IMR-90 (cell line): ENCODE results near the gene SRI. TPM values are rescaled to one million over a fixed set of nuclear protein-coding genes. Genes with fewer than 3 reads are reported as not detected.

ENCODE experiments used
- ATAC-seq: fragments of 200-7000 bp; cut with Tn5 transposase; 2 replicates; pipeline ENCODE4 v1.9.1; 2020; ENCODE audit warnings: low read depth, mild to moderate bottlenecking, moderate library complexity
- BruUV-seq: library from RNA; stranded (reverse); fragments of 400-500 nt; replicated peaks from 2 replicates; lab custom pipeline; 2021; lab: Mats Ljungman, UMichigan
- CTCF ChIA-PET: fragments of 300-600 bp; formaldehyde crosslinking; extraction: SDS; loops from one replicate; lab custom pipeline; 2021; ENCODE audit warnings: antibody characterized with exemption; lab: Yijun Ruan, JAX
- POLR2A ChIA-PET: fragments of 300-600 bp; sonication (Branson Sonifier 250); formaldehyde crosslinking; loops from one replicate; lab custom pipeline; 2022; ENCODE audit warnings: antibody characterized with exemption; ENCODE audit not compliant: unreplicated experiment; lab: Charles Lee
- DNase-seq: peaks from one replicate; pipeline ENCODE4 v3.0.0; 2013
- H2AFZ ChIP-seq: replicated peaks from 2 replicates; pipeline ENCODE3; 2013; ENCODE audit warnings: low read length, mild to moderate bottlenecking; ENCODE audit not compliant: poor library complexity
- H2AK5ac ChIP-seq: 2 replicates; pipeline ENCODE4 v1.6.1; 2013; ENCODE audit warnings: low read depth, low read length, inconsistent platforms
- H2AK9ac ChIP-seq: replicated peaks from 2 replicates; pipeline ENCODE3; 2013; ENCODE audit warnings: mild to moderate bottlenecking, low read depth, low read length, moderate library complexity; ENCODE audit not compliant: poor library complexity
- H2BK120ac ChIP-seq: 2 replicates; pipeline ENCODE4 v1.6.1; 2013; ENCODE audit warnings: low read depth, low read length, inconsistent platforms
- H2BK15ac ChIP-seq: 3 replicates; pipeline ENCODE4 v1.6.1; 2013; ENCODE audit warnings: low read depth, low read length, inconsistent platforms
- H2BK20ac ChIP-seq: 2 replicates; pipeline ENCODE4 v1.6.1; 2013; ENCODE audit warnings: low read depth, mild to moderate bottlenecking, inconsistent platforms, low read length, moderate library complexity
- H2BK5ac ChIP-seq: 2 replicates; pipeline ENCODE4 v1.6.1; 2013; ENCODE audit warnings: mild to moderate bottlenecking, low read depth, low read length, inconsistent platforms; ENCODE audit not compliant: poor library complexity, severe bottlenecking
- H3K14ac ChIP-seq: replicated peaks from 2 replicates; pipeline ENCODE4 v1.6.1; 2013; ENCODE audit warnings: low read depth, low read length, inconsistent platforms
- H3K18ac ChIP-seq: 2 replicates; pipeline ENCODE4 v1.6.1; 2013; ENCODE audit warnings: low read depth, low read length, control low read depth
- H3K23ac ChIP-seq: 2 replicates; pipeline ENCODE4 v1.6.1; 2013; ENCODE audit warnings: low read depth, low read length, inconsistent platforms
- H3K27ac ChIP-seq: 2 replicates; pipeline ENCODE4 v1.5.1; 2013; ENCODE audit warnings: mild to moderate bottlenecking, control low read depth, low read length; ENCODE audit not compliant: insufficient read depth
- H3K27me3 ChIP-seq: 2 replicates; pipeline ENCODE4 v1.6.1; 2013; ENCODE audit warnings: low read length; ENCODE audit not compliant: control insufficient read depth, insufficient read depth
- H3K36me3 ChIP-seq: 2 replicates; pipeline ENCODE4 v1.6.1; 2013; ENCODE audit warnings: low read length, mixed read lengths; ENCODE audit not compliant: control insufficient read depth, insufficient read depth
- H3K4ac ChIP-seq: 2 replicates; pipeline ENCODE4 v1.6.1; 2013; ENCODE audit warnings: low read depth, low read length, inconsistent platforms
- H3K4me1 ChIP-seq: 2 replicates; pipeline ENCODE4 v1.6.1; 2013; ENCODE audit warnings: low read length, mixed read lengths; ENCODE audit not compliant: control insufficient read depth, insufficient read depth
- H3K4me2 ChIP-seq: 2 replicates; pipeline ENCODE4 v1.6.1; 2013; ENCODE audit warnings: low read depth, mild to moderate bottlenecking, control low read depth, low read length, moderate library complexity
- H3K4me3 ChIP-seq: 2 replicates; pipeline ENCODE4 v1.5.1; 2013; ENCODE audit warnings: low read depth, mild to moderate bottlenecking, control low read depth, low read length, moderate library complexity; ENCODE audit not compliant: insufficient read depth
- H3K56ac ChIP-seq: 2 replicates; pipeline ENCODE4 v1.6.1; 2013; ENCODE audit warnings: low read length, inconsistent platforms; ENCODE audit not compliant: insufficient read depth; ENCODE audit errors: extremely low read depth
- H3K79me1 ChIP-seq, 2 experiments: 2 replicates each; pipeline ENCODE4 v1.6.1; 2013; ENCODE audit warnings: low read length in 2 of 2, inconsistent platforms in 1 of 2, low read depth in 1 of 2
- H3K9ac ChIP-seq: 2 replicates; pipeline ENCODE4 v1.6.1; 2013; ENCODE audit warnings: low read depth, low read length, control low read depth
- H3K9me1 ChIP-seq: 2 replicates; pipeline ENCODE4 v1.6.1; 2013; ENCODE audit warnings: low read length, inconsistent platforms; ENCODE audit not compliant: insufficient read depth
- H3K9me3 ChIP-seq: 2 replicates; pipeline ENCODE4 v1.6.1; 2013; ENCODE audit warnings: low read length; ENCODE audit not compliant: control insufficient read depth, insufficient read depth
- H4K20me1 ChIP-seq: 2 replicates; pipeline ENCODE4 v1.6.1; 2013; ENCODE audit warnings: low read length, inconsistent platforms; ENCODE audit not compliant: insufficient read depth
- H4K5ac ChIP-seq: 2 replicates; pipeline ENCODE4 v1.6.1; 2013; ENCODE audit warnings: mild to moderate bottlenecking, low read depth, low read length, control low read depth
- H4K8ac ChIP-seq, 2 experiments: 2 replicates each; pipeline ENCODE4 v1.6.1; 2013; ENCODE audit warnings: low read depth in 2 of 2, low read length in 2 of 2, control low read depth in 1 of 2, inconsistent platforms in 1 of 2
- H4K91ac ChIP-seq: 2 replicates; pipeline ENCODE4 v1.6.1; 2013; ENCODE audit warnings: low read depth, low read length, inconsistent platforms; ENCODE audit not compliant: insufficient read depth
- BHLHE40 ChIP-seq: fragments of 150-350 bp; IDR thresholded peaks from 2 replicates; pipeline ENCODE4 v1.6.1; 2016; ENCODE audit warnings: mild to moderate bottlenecking, low read depth, low read length
- CEBPB ChIP-seq: IDR thresholded peaks from 2 replicates; pipeline ENCODE4 v1.6.1; 2012; ENCODE audit warnings: low read depth, low read length, improper control_type of control experiment
- CHD1 ChIP-seq: IDR thresholded peaks from 2 replicates; pipeline ENCODE4 v1.6.1; 2012; ENCODE audit warnings: low read depth, low read length, improper control_type of control experiment
- CTCF ChIP-seq: conservative IDR thresholded peaks from 2 replicates; pipeline ENCODE4 v1.5.1; 2012; ENCODE audit warnings: mild to moderate bottlenecking, low read depth, low read length, improper control_type of control experiment
- ELK1 ChIP-seq: fragments of 150-350 bp; IDR thresholded peaks from 2 replicates; pipeline ENCODE4 v1.6.1; 2016; ENCODE audit warnings: low read depth, mild to moderate bottlenecking, low read length, moderate library complexity, borderline replicate concordance
- FOS ChIP-seq: fragments of 150-350 bp; IDR thresholded peaks from 2 replicates; pipeline ENCODE4 v1.6.1; 2016; ENCODE audit warnings: low read depth, low read length
- MAFK ChIP-seq: IDR thresholded peaks from 2 replicates; pipeline ENCODE4 v1.6.1; 2012; ENCODE audit warnings: low read depth, low read length, improper control_type of control experiment
- MAZ ChIP-seq: IDR thresholded peaks from 2 replicates; pipeline ENCODE4 v1.6.1; 2012; ENCODE audit warnings: low read depth, mild to moderate bottlenecking, low read length, improper control_type of control experiment, moderate library complexity, borderline replicate concordance
- MXI1 ChIP-seq: IDR thresholded peaks from 2 replicates; pipeline ENCODE4 v1.6.1; 2012; ENCODE audit warnings: low read depth, mild to moderate bottlenecking, low read length, moderate library complexity, borderline replicate concordance
- NFE2L2 ChIP-seq: fragments of 150-350 bp; IDR thresholded peaks from 2 replicates; pipeline ENCODE4 v1.6.1; 2016; ENCODE audit warnings: low read depth, mild to moderate bottlenecking, low read length
- POLR2A ChIP-seq: IDR thresholded peaks from 2 replicates; pipeline ENCODE4 v1.6.1; 2012; ENCODE audit warnings: mild to moderate bottlenecking, low read depth, low read length
- RAD21 ChIP-seq: IDR thresholded peaks from 2 replicates; pipeline ENCODE4 v1.6.1; 2012; ENCODE audit warnings: low read length, improper control_type of control experiment
- RCOR1 ChIP-seq: IDR thresholded peaks from 2 replicates; pipeline ENCODE4 v1.6.1; 2012; ENCODE audit warnings: mild to moderate bottlenecking, low read length, improper control_type of control experiment; ENCODE audit not compliant: insufficient replicate concordance
- RFX5 ChIP-seq: IDR thresholded peaks from 2 replicates; pipeline ENCODE4 v1.8.0; 2012; ENCODE audit warnings: low read depth, mild to moderate bottlenecking, low read length, moderate library complexity
- SMC3 ChIP-seq: fragments of 150-350 bp; IDR thresholded peaks from 2 replicates; pipeline ENCODE4 v1.6.1; 2016; ENCODE audit warnings: low read depth, mild to moderate bottlenecking, antibody characterized with exemption, low read length, moderate library complexity
- USF2 ChIP-seq: fragments of 150-350 bp; IDR thresholded peaks from 2 replicates; pipeline ENCODE4 v1.6.1; 2017; ENCODE audit warnings: mild to moderate bottlenecking, antibody characterized with exemption, low read length, low read depth
- WGBS, 2 experiments: methylation state at CpG; one replicate each; pipeline versions ENCODE4 v1.1.5 to v1.1.7; 2013; ENCODE audit warnings: missing lambda C conversion rate in 2 of 2; ENCODE audit not compliant: insufficient read length in 1 of 2; ENCODE audit errors: extremely low coverage in 2 of 2; 5-methylcytosine and 5-hydroxymethylcytosine counted together
- dilution Hi-C: fragments of 300-500 bp; cut with HindIII; formaldehyde crosslinking; loops from one replicate; pipeline ENCODE4 v1.14.3; 2018; ENCODE audit warnings: low sequenced_read_pairs; ENCODE audit not compliant: unreplicated experiment
- in situ Hi-C: fragments of 300-500 bp; cut with MboI; formaldehyde crosslinking; loops from 3 replicates; pipeline ENCODE4 v1.14.3; 2019; ENCODE audit warnings: low sequenced_read_pairs, inconsistent platforms, mixed read lengths
- intact Hi-C: fragments of 100-400 bp; cut with micrococcal nuclease; formaldehyde crosslinking; loops from 2 replicates; pipeline ENCODE4 v1.10.0; 2022
- polyA plus RNA-seq, 3 experiments: library from polyadenylated mRNA; depleted of rRNA; stranded (reverse); fragments of >200 nt; gene quantifications; 2 replicates each; pipeline ENCODE4 v1.2.3, GENCODE V29; 2012; ENCODE audit warnings: low replicate concordance in 1 of 3
- total RNA-seq: library from RNA; depleted of rRNA; stranded (reverse); fragments of >200 nt; gene quantifications from 2 replicates; pipeline ENCODE4 v1.2.3, GENCODE V29; 2012

Gene SRI
- total and polyA plus RNA-seq, 2 of the 4 experiments (the other 2 are of a cell fraction): 83.3 to 115 TPM

- ATAC-seq (no peak), DNase-seq (no peak)
- intact Hi-C loops (no loop called here), in situ Hi-C loops (loop anchor here (25.0 kb wide), 1 partner anchor 1819 kb away; no protein-coding TSS in a partner anchor), dilution Hi-C loops (no loop called here)
- Histone ChIP-seq H3K36me3 (no peaks in the 10 kb centered on the region), H2BK20ac (no peak overlapping the region), H3K27me3 (no peaks in the 10 kb centered on the region), H3K23ac (no peak overlapping the region), H2BK15ac (no peak overlapping the region), H3K14ac (no peak overlapping the region), H2BK120ac (no peak overlapping the region), H2BK5ac (no peak overlapping the region), H3K9me3 (no peaks in the 10 kb centered on the region), H3K4me2 (no peak overlapping the region), H4K20me1 (no peaks in the 10 kb centered on the region), H3K9me1 (no peaks in the 10 kb centered on the region), H3K9ac (no peak overlapping the region), H3K18ac (no peak overlapping the region), H3K56ac (no peak overlapping the region), H4K91ac (no peak overlapping the region), H2AK9ac (no peak overlapping the region), H4K5ac (no peak overlapping the region), H2AK5ac (no peak overlapping the region), H3K4me1 (no peaks in the 10 kb centered on the region), H2AFZ (no peak overlapping the region), H3K4ac (no peak overlapping the region), H3K4me3 (no peak overlapping the region), H3K27ac (no peak overlapping the region), H4K8ac (no peak overlapping the region), H3K79me1 (no peaks in the 10 kb centered on the region)
- POLR2A ChIA-PET: no interaction called here
- BruUV-seq: no TSS peak
- TF ChIP-seq CEBPB (no peak), FOS (no peak), USF2 (no peak), CTCF (no peak), MAFK (no peak), SMC3 (no peak), MXI1 (no peak), POLR2A (no peak), NFE2L2 (no peak), CHD1 (no peak), ELK1 (no peak), RAD21 (no peak), RFX5 (no peak), RCOR1 (no peak), MAZ (no peak), BHLHE40 (no peak)
- CTCF ChIA-PET: no interaction called here
- no CpG with 5 or more reads among the region's 2 CpGs for WGBS, 2 experiments
Observed at GRCh38 chr7:88268051-88268450, 48.2 kb upstream of the SRI start.
